ENCODE measurements around the gene TYK2.

- TF ChIP-seq CTCF (conservative IDR thresholded peaks at IDR 0.05; ENCODE audit: low read length) (no peak), EZH2phosphoT487 (IDR thresholded peaks at IDR 0.05; ENCODE audit: borderline replicate concordance) (no peak)
Observed at GRCh38 chr19:10317045-10317856, 63.1 kb downstream of the TYK2 start.

Data from Loucy (cell line).